ENCODE measurements around the gene TMEM42. TPM values are rescaled to one million over a fixed set of nuclear protein-coding genes. Genes with fewer than 3 reads are reported as not detected.
A peak's percentile ranks its signal among the peaks of the same experiment; 100 is the strongest.

Gene TMEM42
- total RNA-seq, 2 experiments from 2014 or later, result 6.9 to 7.7 TPM

- Mint-ChIP-seq H3K4me3 (no peak overlapping the region), H3K36me3 (peaks cover 21% of the 10 kb centered on the region), H3K27ac (no peak overlapping the region), H3K4me1 (peaks cover 21% of the 10 kb centered on the region), H3K27me3 (no peaks in the 10 kb centered on the region), H3K9me3 (no peaks in the 10 kb centered on the region)
- no peak for DNase-seq
Measured at GRCh38 chr3:44860117-44860516, 1.6 kb upstream of the TMEM42 start.

GRCh38 chr3:44862226-44862637 lies 520 bp downstream of the TMEM42 start:
- peaks cover under 1% of the 10 kb centered on the region for H3K9me3 Mint-ChIP-seq
- no peak for DNase-seq

GRCh38 chr3:44865272-44866035 lies 3.7 kb downstream of the TMEM42 start:
- H3K27ac Mint-ChIP-seq, result peak overlapping the region; percentile 44
- H3K27me3 Mint-ChIP-seq, result no peaks in the 10 kb centered on the region
- H3K4me1 Mint-ChIP-seq, result peaks cover 37% of the 10 kb centered on the region
- peaks cover 8% of the 10 kb centered on the region for H3K9me3 Mint-ChIP-seq
- H3K4me3 Mint-ChIP-seq, result no peak overlapping the region
- DNase-seq, result no peak
- peaks cover 42% of the 10 kb centered on the region for H3K36me3 Mint-ChIP-seq

More at GRCh38 chr3:44862226-44862637, 520 bp downstream of the TMEM42 start:
- H3K27ac Mint-ChIP-seq, result peak overlapping the region; percentile 81
- H3K4me3 Mint-ChIP-seq, result peak overlapping the region; percentile 82
- no peaks in the 10 kb centered on the region for H3K27me3 Mint-ChIP-seq
- H3K4me1 Mint-ChIP-seq, result peaks cover 37% of the 10 kb centered on the region
- H3K36me3 Mint-ChIP-seq, result peaks cover 37% of the 10 kb centered on the region

- DNase-seq, result no peak
- Mint-ChIP-seq H3K4me1 (peaks cover 32% of the 10 kb centered on the region), H3K36me3 (peaks cover 36% of the 10 kb centered on the region), H3K27ac (no peak overlapping the region), H3K9me3 (peaks cover 8% of the 10 kb centered on the region), H3K4me3 (no peak overlapping the region), H3K27me3 (no peaks in the 10 kb centered on the region)
Measured at GRCh38 chr3:44867421-44868111, 5.9 kb downstream of the TMEM42 start.

GRCh38 chr3:44870375-44871061 lies 8.8 kb downstream of the TMEM42 start:
- Mint-ChIP-seq H3K4me3 (no peak overlapping the region), H3K9me3 (peaks cover 8% of the 10 kb centered on the region), H3K36me3 (peaks cover 20% of the 10 kb centered on the region), H3K4me1 (peaks cover 12% of the 10 kb centered on the region), H3K27ac (no peak overlapping the region), H3K27me3 (no peaks in the 10 kb centered on the region)
- DNase-seq, result no peak

- Mint-ChIP-seq H3K4me1 (no peaks in the 10 kb centered on the region), H3K9me3 (no peaks in the 10 kb centered on the region), H3K36me3 (no peaks in the 10 kb centered on the region), H3K4me3 (no peak within 1 kb of the TSS), H3K27me3 (no peaks in the 10 kb centered on the region), H3K27ac (no peak within 1 kb of the TSS)
- no peak for DNase-seq
Measured at GRCh38 chr3:44874308-44874707, 12.6 kb downstream of the TMEM42 start, which contains the start of gene TGM4. TGM4 (plus strand) TSS chr3:44874608; CDS start chr3:44874679, 71 bp downstream.

GRCh38 chr3:44875596-44875995 lies 13.9 kb downstream of the TMEM42 start:
- Mint-ChIP-seq H3K27ac (no peak overlapping the region), H3K4me1 (no peaks in the 10 kb centered on the region)
- DNase-seq, result no peak

GRCh38 chr3:44877333-44877732 lies 15.6 kb downstream of the TMEM42 start:
- Mint-ChIP-seq H3K36me3 (no peaks in the 10 kb centered on the region), H3K27ac (no peak overlapping the region), H3K4me3 (no peak overlapping the region), H3K9me3 (no peaks in the 10 kb centered on the region), H3K27me3 (no peaks in the 10 kb centered on the region), H3K4me1 (no peaks in the 10 kb centered on the region)
- DNase-seq, result no peak

More at GRCh38 chr3:44875596-44875995, 13.9 kb downstream of the TMEM42 start:
- Mint-ChIP-seq H3K27me3 (no peaks in the 10 kb centered on the region), H3K36me3 (no peaks in the 10 kb centered on the region), H3K4me3 (no peak overlapping the region), H3K9me3 (no peaks in the 10 kb centered on the region)

- no peaks in the 10 kb centered on the region for H3K4me1 Mint-ChIP-seq
- H3K4me3 Mint-ChIP-seq, result no peak overlapping the region
- no peaks in the 10 kb centered on the region for H3K27me3 Mint-ChIP-seq
- H3K36me3 Mint-ChIP-seq, result no peaks in the 10 kb centered on the region
- DNase-seq, result no peak
- no peak overlapping the region for H3K27ac Mint-ChIP-seq
- H3K9me3 Mint-ChIP-seq, result no peaks in the 10 kb centered on the region
Measured at GRCh38 chr3:44880284-44880683, 18.6 kb downstream of the TMEM42 start.

- Mint-ChIP-seq H3K9me3 (no peaks in the 10 kb centered on the region), H3K36me3 (no peaks in the 10 kb centered on the region), H3K27me3 (peaks cover 4% of the 10 kb centered on the region), H3K4me3 (no peak overlapping the region), H3K27ac (no peak overlapping the region), H3K4me1 (no peaks in the 10 kb centered on the region)
- no peak for DNase-seq
Measured at GRCh38 chr3:44883213-44883955, 21.7 kb downstream of the TMEM42 start.

GRCh38 chr3:44883999-44884431 lies 22.3 kb downstream of the TMEM42 start:
- no peaks in the 10 kb centered on the region for H3K36me3 Mint-ChIP-seq
- no peak overlapping the region for H3K4me3 Mint-ChIP-seq
- H3K9me3 Mint-ChIP-seq, result no peaks in the 10 kb centered on the region
- H3K27me3 Mint-ChIP-seq, result peaks cover 4% of the 10 kb centered on the region
- no peaks in the 10 kb centered on the region for H3K4me1 Mint-ChIP-seq
- no peak for DNase-seq
- no peak overlapping the region for H3K27ac Mint-ChIP-seq

GRCh38 chr3:44885618-44886017 lies 23.9 kb downstream of the TMEM42 start:
- H3K27me3 Mint-ChIP-seq, result peaks cover 4% of the 10 kb centered on the region
- no peaks in the 10 kb centered on the region for H3K4me1 Mint-ChIP-seq
- no peaks in the 10 kb centered on the region for H3K36me3 Mint-ChIP-seq

GRCh38 chr3:44886561-44886960 lies 24.8 kb downstream of the TMEM42 start:
- no peaks in the 10 kb centered on the region for H3K9me3 Mint-ChIP-seq
- no peak overlapping the region for H3K27ac Mint-ChIP-seq
- no peak for DNase-seq
- H3K4me3 Mint-ChIP-seq, result no peak overlapping the region
- H3K4me1 Mint-ChIP-seq, result no peaks in the 10 kb centered on the region
- peaks cover 4% of the 10 kb centered on the region for H3K27me3 Mint-ChIP-seq
- no peaks in the 10 kb centered on the region for H3K36me3 Mint-ChIP-seq

More at GRCh38 chr3:44885618-44886017, 23.9 kb downstream of the TMEM42 start:
- Mint-ChIP-seq H3K27ac (no peak overlapping the region), H3K4me3 (no peak overlapping the region), H3K9me3 (no peaks in the 10 kb centered on the region)
- no peak for DNase-seq

- Mint-ChIP-seq H3K4me1 (no peaks in the 10 kb centered on the region), H3K9me3 (no peaks in the 10 kb centered on the region), H3K27ac (no peak overlapping the region), H3K36me3 (no peaks in the 10 kb centered on the region), H3K4me3 (no peak overlapping the region), H3K27me3 (peaks cover 4% of the 10 kb centered on the region)
- DNase-seq, result no peak
Measured at GRCh38 chr3:44887101-44887500, 25.4 kb downstream of the TMEM42 start.

Data from activated naive CD8-positive, alpha-beta T cell treated with anti-CD3 and anti-CD28 coated beads for 36 hours (primary cell).